GM23338 (cell line): Measurements from ENCODE around the gene METTL6. TPM values are rescaled to one million over a fixed set of nuclear protein-coding genes. Genes with fewer than 3 reads are reported as not detected.
A peak's percentile ranks its signal among the peaks of the same experiment; 100 is the strongest.

Experiments
- ATAC-seq: fragments of 200-7000 bp; cut with Tn5 transposase; 3 replicates; pipeline ENCODE4 v1.9.1; 2020
- DNase-seq: peaks from one replicate; pipeline ENCODE4 v3.0.0-alpha.2; 2015; ENCODE audit warnings: low spot score
- H2AFZ ChIP-seq: fragments of 200-600 bp; sonication (generic); 2 replicates; pipeline ENCODE4 v1.8.0; 2016; ENCODE audit warnings: antibody characterized with exemption, mild to moderate bottlenecking, moderate library complexity
- H3F3A ChIP-seq: fragments of 200-600 bp; sonication (generic); replicated peaks from 2 replicates; pipeline ENCODE4 v1.8.0; 2017; ENCODE audit warnings: antibody characterized with exemption, mixed run types, low read depth
- H3K27ac ChIP-seq: fragments of 200-600 bp; sonication (generic); 2 replicates; pipeline ENCODE4 v1.6.1; 2016; ENCODE audit warnings: low read depth
- H3K27me3 ChIP-seq: fragments of 200-600 bp; sonication (generic); 2 replicates; pipeline ENCODE4 v1.8.0; 2016; ENCODE audit warnings: mild to moderate bottlenecking, mixed run types, moderate library complexity; ENCODE audit not compliant: insufficient read depth
- H3K36me3 ChIP-seq: fragments of 200-600 bp; sonication (generic); 2 replicates; pipeline ENCODE4 v1.8.0; 2016; ENCODE audit warnings: mild to moderate bottlenecking; ENCODE audit not compliant: insufficient read depth
- H3K4me1 ChIP-seq: fragments of 200-600 bp; sonication (generic); 2 replicates; pipeline ENCODE4 v1.8.0; 2016; ENCODE audit warnings: mild to moderate bottlenecking, moderate library complexity; ENCODE audit not compliant: insufficient read depth
- H3K4me2 ChIP-seq: fragments of 200-600 bp; sonication (generic); 2 replicates; pipeline ENCODE4 v1.7.1; 2017; ENCODE audit warnings: mixed run types
- H3K4me3 ChIP-seq: fragments of 200-600 bp; sonication (generic); 2 replicates; pipeline ENCODE4 v1.6.1; 2016; ENCODE audit warnings: mixed run types
- H3K79me2 ChIP-seq: fragments of 200-600 bp; sonication (generic); replicated peaks from 2 replicates; pipeline ENCODE4 v1.8.0; 2017; ENCODE audit warnings: mild to moderate bottlenecking; ENCODE audit not compliant: insufficient read depth
- H3K9me2 ChIP-seq: fragments of 200-600 bp; sonication (generic); 2 replicates; pipeline ENCODE4 v1.8.0; 2017; ENCODE audit not compliant: insufficient read depth
- H4K20me1 ChIP-seq: fragments of 200-600 bp; sonication (generic); replicated peaks from 2 replicates; pipeline ENCODE4 v1.8.0; 2017; ENCODE audit warnings: mild to moderate bottlenecking; ENCODE audit not compliant: insufficient read depth
- H3K27ac Mint-ChIP-seq: 2 replicates; pipeline ENCODE4 v1.8.0; 2020; ENCODE audit warnings: inconsistent platforms, mild to moderate bottlenecking, moderate library complexity, mixed read lengths
- H3K27me3 Mint-ChIP-seq: 3 replicates; pipeline ENCODE4 v1.8.0; 2022; ENCODE audit warnings: low read depth, mild to moderate bottlenecking, moderate library complexity, mixed read lengths, inconsistent platforms; ENCODE audit not compliant: insufficient read depth, poor library complexity
- H3K36me3 Mint-ChIP-seq: 3 replicates; pipeline ENCODE4 v1.8.0; 2021; ENCODE audit warnings: low read depth, mild to moderate bottlenecking, inconsistent platforms, moderate library complexity, mixed read lengths
- H3K4me1 Mint-ChIP-seq: 3 replicates; pipeline ENCODE4 v1.8.0; 2020; ENCODE audit warnings: mild to moderate bottlenecking, inconsistent platforms, mixed read lengths
- H3K4me3 Mint-ChIP-seq: 3 replicates; pipeline ENCODE4 v1.8.0; 2021; ENCODE audit warnings: moderate library complexity, mild to moderate bottlenecking, inconsistent platforms, mixed read lengths
- H3K9me3 Mint-ChIP-seq: 3 replicates; pipeline ENCODE4 v1.8.0; 2020; ENCODE audit warnings: moderate library complexity, mild to moderate bottlenecking, inconsistent platforms, mixed read lengths
- EZH2phosphoT487 ChIP-seq: fragments of 200-600 bp; sonication (generic); IDR thresholded peaks from one replicate; pipeline ENCODE4 v1.8.1; 2018; ENCODE audit warnings: antibody characterized with exemption; ENCODE audit not compliant: unreplicated experiment
- NANOG ChIP-seq: IDR thresholded peaks from 2 replicates; pipeline ENCODE4 v1.6.1; 2016; ENCODE audit warnings: antibody characterized with exemption, borderline replicate concordance
- POLR2AphosphoS5 ChIP-seq: IDR thresholded peaks from 2 replicates; pipeline ENCODE4 v1.6.1; 2016; ENCODE audit warnings: antibody characterized with exemption, low read depth
- ZNF114 ChIP-seq: fragments of 250-450 bp; sonication (Bioruptor Pico); IDR thresholded peaks from 2 replicates; pipeline ENCODE4 v1.5.0; 2020; ENCODE audit warnings: mild to moderate bottlenecking, moderate library complexity
- polyA plus RNA-seq: library from polyadenylated mRNA; unstranded; fragments of >200 nt; fragmentation: Nextera tagmentation; extraction: Ambion mirVana; gene quantifications from 2 replicates; pipeline ENCODE4 v1.2.1, GENCODE V29; 2016
- total RNA-seq: library from RNA; depleted of rRNA; stranded (reverse); fragments of >200 nt; shearing (Covaris generic); gene quantifications from 2 replicates; pipeline ENCODE4 v1.2.3, GENCODE V29; 2014
- TF ChIP-seq, protein P1 (sequence below): IDR thresholded peaks from one replicate; pipeline ENCODE4 v1.6.1; 2018; ENCODE audit warnings: antibody characterized with exemption; ENCODE audit not compliant: unreplicated experiment
- TF ChIP-seq, protein P2 (sequence below): IDR thresholded peaks from 2 replicates; pipeline ENCODE4 v1.6.1; 2016; ENCODE audit warnings: antibody characterized with exemption

The METTL6 gene
- total and polyA plus RNA-seq, 2 experiments from 2014 or later, result 15.1 to 17.8 TPM

DNA sequence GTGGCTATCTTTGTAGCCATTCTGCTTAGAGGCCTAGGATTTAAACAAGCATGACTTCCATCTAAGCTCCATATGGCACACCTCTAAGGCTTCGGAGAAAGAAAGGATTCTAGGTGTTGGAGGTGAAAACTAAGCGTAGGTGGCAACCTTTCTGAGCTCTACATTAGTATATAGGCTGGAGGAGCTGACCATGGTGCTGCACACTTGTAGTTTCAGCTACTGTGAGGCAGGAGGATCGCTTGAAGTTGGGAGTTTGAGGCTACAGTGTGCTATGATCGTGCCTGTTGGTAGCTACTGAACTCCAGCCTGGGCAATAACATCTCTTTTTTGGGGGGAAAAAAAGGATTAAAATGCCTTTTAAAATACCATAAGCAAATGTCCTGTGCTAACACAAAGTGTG lies 7.4 kb upstream of the METTL6 start:
- H4K20me1 ChIP-seq, result peaks cover 11% of the 10 kb centered on the region
- Mint-ChIP-seq H3K9me3 (no peaks in the 10 kb centered on the region), H3K27ac (no peak overlapping the region), H3K4me3 (no peak overlapping the region), H3K27me3 (no peaks in the 10 kb centered on the region), H3K4me1 (no peaks in the 10 kb centered on the region), H3K36me3 (peaks cover 71% of the 10 kb centered on the region)
- TF ChIP-seq EZH2phosphoT487 (no peak), ZNF114 (CRISPR knock-in tag) (no peak), NANOG (no peak)
- TF ChIP-seq, protein P1, sequence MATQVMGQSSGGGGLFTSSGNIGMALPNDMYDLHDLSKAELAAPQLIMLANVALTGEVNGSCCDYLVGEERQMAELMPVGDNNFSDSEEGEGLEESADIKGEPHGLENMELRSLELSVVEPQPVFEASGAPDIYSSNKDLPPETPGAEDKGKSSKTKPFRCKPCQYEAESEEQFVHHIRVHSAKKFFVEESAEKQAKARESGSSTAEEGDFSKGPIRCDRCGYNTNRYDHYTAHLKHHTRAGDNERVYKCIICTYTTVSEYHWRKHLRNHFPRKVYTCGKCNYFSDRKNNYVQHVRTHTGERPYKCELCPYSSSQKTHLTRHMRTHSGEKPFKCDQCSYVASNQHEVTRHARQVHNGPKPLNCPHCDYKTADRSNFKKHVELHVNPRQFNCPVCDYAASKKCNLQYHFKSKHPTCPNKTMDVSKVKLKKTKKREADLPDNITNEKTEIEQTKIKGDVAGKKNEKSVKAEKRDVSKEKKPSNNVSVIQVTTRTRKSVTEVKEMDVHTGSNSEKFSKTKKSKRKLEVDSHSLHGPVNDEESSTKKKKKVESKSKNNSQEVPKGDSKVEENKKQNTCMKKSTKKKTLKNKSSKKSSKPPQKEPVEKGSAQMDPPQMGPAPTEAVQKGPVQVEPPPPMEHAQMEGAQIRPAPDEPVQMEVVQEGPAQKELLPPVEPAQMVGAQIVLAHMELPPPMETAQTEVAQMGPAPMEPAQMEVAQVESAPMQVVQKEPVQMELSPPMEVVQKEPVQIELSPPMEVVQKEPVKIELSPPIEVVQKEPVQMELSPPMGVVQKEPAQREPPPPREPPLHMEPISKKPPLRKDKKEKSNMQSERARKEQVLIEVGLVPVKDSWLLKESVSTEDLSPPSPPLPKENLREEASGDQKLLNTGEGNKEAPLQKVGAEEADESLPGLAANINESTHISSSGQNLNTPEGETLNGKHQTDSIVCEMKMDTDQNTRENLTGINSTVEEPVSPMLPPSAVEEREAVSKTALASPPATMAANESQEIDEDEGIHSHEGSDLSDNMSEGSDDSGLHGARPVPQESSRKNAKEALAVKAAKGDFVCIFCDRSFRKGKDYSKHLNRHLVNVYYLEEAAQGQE, result peak; percentile 65
- TF ChIP-seq, protein P2, sequence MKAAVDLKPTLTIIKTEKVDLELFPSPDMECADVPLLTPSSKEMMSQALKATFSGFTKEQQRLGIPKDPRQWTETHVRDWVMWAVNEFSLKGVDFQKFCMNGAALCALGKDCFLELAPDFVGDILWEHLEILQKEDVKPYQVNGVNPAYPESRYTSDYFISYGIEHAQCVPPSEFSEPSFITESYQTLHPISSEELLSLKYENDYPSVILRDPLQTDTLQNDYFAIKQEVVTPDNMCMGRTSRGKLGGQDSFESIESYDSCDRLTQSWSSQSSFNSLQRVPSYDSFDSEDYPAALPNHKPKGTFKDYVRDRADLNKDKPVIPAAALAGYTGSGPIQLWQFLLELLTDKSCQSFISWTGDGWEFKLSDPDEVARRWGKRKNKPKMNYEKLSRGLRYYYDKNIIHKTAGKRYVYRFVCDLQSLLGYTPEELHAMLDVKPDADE, result no peak
- no peak overlapping the region for H3K27ac ChIP-seq
- no peak overlapping the region for H2AFZ ChIP-seq
- no peaks in the 10 kb centered on the region for H3K9me2 ChIP-seq
- ATAC-seq (no peak; the same call in 2 of the 3 replicates), DNase-seq (peak; percentile 15)
- no peak overlapping the region for H3K4me3 ChIP-seq
- H3K4me2 ChIP-seq, result no peak overlapping the region
- H3F3A ChIP-seq, result no peaks in the 10 kb centered on the region
- peaks cover 26% of the 10 kb centered on the region for H3K79me2 ChIP-seq
- no peaks in the 10 kb centered on the region for H3K27me3 ChIP-seq
- peaks cover 71% of the 10 kb centered on the region for H3K36me3 ChIP-seq
- H3K4me1 ChIP-seq, result no peaks in the 10 kb centered on the region

DNA sequence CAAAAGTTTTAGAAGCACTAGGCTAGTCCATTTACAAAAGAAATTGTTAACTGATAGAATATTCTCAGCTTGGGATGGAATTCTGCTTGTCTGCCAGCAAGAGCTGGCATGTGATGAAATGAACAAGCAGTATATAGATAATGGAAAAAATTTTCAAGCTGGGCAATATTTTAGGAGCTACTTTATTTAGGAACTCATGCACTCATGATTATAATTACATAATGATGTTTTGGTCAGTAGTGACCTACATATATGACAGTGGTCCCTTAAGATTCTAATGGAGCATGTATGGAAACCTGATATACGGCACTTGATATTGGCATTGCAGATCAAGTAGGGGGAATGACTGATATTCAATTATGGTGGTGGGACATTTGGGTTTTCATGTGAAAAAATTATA lies 6.2 kb upstream of the METTL6 start:
- Histone ChIP-seq H3K27ac (no peak overlapping the region), H3K4me3 (no peak overlapping the region), H3K4me2 (no peak overlapping the region), H3F3A (no peaks in the 10 kb centered on the region), H2AFZ (no peak overlapping the region), H4K20me1 (peaks cover 10% of the 10 kb centered on the region), H3K36me3 (peaks cover 65% of the 10 kb centered on the region), H3K79me2 (peaks cover 38% of the 10 kb centered on the region), H3K9me2 (no peaks in the 10 kb centered on the region), H3K27me3 (no peaks in the 10 kb centered on the region), H3K4me1 (peaks cover 5% of the 10 kb centered on the region)
- Mint-ChIP-seq H3K27ac (no peak overlapping the region), H3K9me3 (no peaks in the 10 kb centered on the region), H3K4me1 (peaks cover 6% of the 10 kb centered on the region; the same call in 2 of the 3 replicates), H3K4me3 (no peak overlapping the region), H3K36me3 (peaks cover 59% of the 10 kb centered on the region), H3K27me3 (no peaks in the 10 kb centered on the region)
- no peak for TF ChIP-seq NANOG
- TF ChIP-seq POLR2AphosphoS5, result no peak
- ATAC-seq (no peak), DNase-seq (no peak)
